H1 (cell line): ENCODE measurements around the gene RAB6D. TPM values are rescaled to one million over a fixed set of nuclear protein-coding genes. Genes with fewer than 3 reads are reported as not detected.
"Not testable (repeated sequence)": the region's sequence is repeated elsewhere in the genome, so short reads cannot be mapped to it uniquely, and the experiment has no call there.

Source experiments
- CTCF ChIA-PET: fragments of 300-600 bp; sonication (Branson Sonifier 250); formaldehyde crosslinking; loops from one replicate; lab custom pipeline; 2021; ENCODE audit not compliant: partially characterized antibody; lab: Charles Lee
- POLR2A ChIA-PET: fragments of 300-600 bp; sonication (Branson Sonifier 250); formaldehyde crosslinking; loops from one replicate; lab custom pipeline; 2021; ENCODE audit warnings: inconsistent platforms; ENCODE audit not compliant: partially characterized antibody; lab: Charles Lee
- DNase-seq, 2 experiments: peaks; one replicate each; pipeline versions ENCODE4 v3.0.0 to v3.0.0-alpha.2; 2010 to 2022; ENCODE audit warnings: low spot score in 2 of 2, low read depth in 1 of 2, mixed read lengths in 1 of 2
- FAIRE-seq: peaks from 2 replicates; lab custom pipeline; 2011; peaks lifted over from hg19 to GRCh38; lab: Jason Lieb, UNC
- H2AFZ ChIP-seq: 2 replicates; pipeline ENCODE4 v1.8.1; 2012; ENCODE audit warnings: low read length, inconsistent platforms
- H2AK5ac ChIP-seq: 2 replicates; pipeline ENCODE4 v1.6.1; 2013; ENCODE audit warnings: low read depth, low read length
- H2BK120ac ChIP-seq: replicated peaks from 2 replicates; pipeline ENCODE3; 2013; ENCODE audit warnings: low read depth, low read length, inconsistent platforms
- H2BK12ac ChIP-seq: 2 replicates; pipeline ENCODE4 v1.6.1; 2013; ENCODE audit warnings: low read depth, low read length
- H2BK15ac ChIP-seq: 2 replicates; pipeline ENCODE4 v1.6.1; 2013; ENCODE audit warnings: low read length
- H2BK20ac ChIP-seq: 2 replicates; pipeline ENCODE4 v1.6.1; 2013; ENCODE audit warnings: low read length
- H2BK5ac ChIP-seq: 2 replicates; pipeline ENCODE4 v1.6.1; 2013; ENCODE audit warnings: low read depth, low read length
- H3K14ac ChIP-seq: 2 replicates; pipeline ENCODE4 v1.6.1; 2013; ENCODE audit warnings: inconsistent platforms; ENCODE audit not compliant: insufficient read length
- H3K18ac ChIP-seq: 2 replicates; pipeline ENCODE4 v1.6.1; 2013; ENCODE audit warnings: low read length; ENCODE audit errors: extremely low read depth
- H3K23ac ChIP-seq: 2 replicates; pipeline ENCODE4 v1.6.1; 2013; ENCODE audit warnings: inconsistent platforms; ENCODE audit not compliant: insufficient read length
- H3K23me2 ChIP-seq: 2 replicates; pipeline ENCODE4 v1.6.1; 2013; ENCODE audit warnings: low read depth, low read length
- H3K27ac ChIP-seq: 2 replicates; pipeline ENCODE4 v1.6.1; 2011; ENCODE audit warnings: low read depth, low read length, inconsistent platforms
- H3K27me3 ChIP-seq, 4 experiments: replicated peaks in 1 of 4; 1 replicate in 1 of 4; 2 replicates in 3 of 4; pipeline versions ENCODE4 v1.6.1 to v1.8.1; 2011 to 2013; ENCODE audit warnings: low read length in 3 of 4, mild to moderate bottlenecking in 3 of 4, inconsistent platforms in 2 of 4, mixed read lengths in 2 of 4, moderate library complexity in 1 of 4; ENCODE audit not compliant: control insufficient read depth in 3 of 4, insufficient read depth in 3 of 4; ENCODE audit errors: extremely low read depth in 1 of 4
- H3K36me3 ChIP-seq, 4 experiments: 2 replicates each; pipeline versions ENCODE4 v1.6.1 to v1.8.1; 2011 to 2013; ENCODE audit warnings: mild to moderate bottlenecking in 4 of 4, low read length in 3 of 4, moderate library complexity in 2 of 4, control low read depth in 1 of 4, inconsistent platforms in 1 of 4; ENCODE audit not compliant: insufficient read depth in 4 of 4, control insufficient read depth in 2 of 4
- H3K4ac ChIP-seq: replicated peaks from 2 replicates; pipeline ENCODE3; 2013; ENCODE audit warnings: low read length, low read depth, mixed read lengths, inconsistent platforms; ENCODE audit not compliant: insufficient read length
- H3K4me1 ChIP-seq, 4 experiments: replicated peaks in 1 of 4; 1 replicate in 1 of 4; 2 replicates in 3 of 4; pipeline versions ENCODE4 v1.6.1 to v1.8.1; 2011 to 2013; ENCODE audit warnings: low read length in 3 of 4, inconsistent platforms in 2 of 4, mixed read lengths in 1 of 4; ENCODE audit not compliant: insufficient read depth in 4 of 4, control insufficient read depth in 3 of 4
- H3K4me2 ChIP-seq, 2 experiments: 2 replicates each; pipeline versions ENCODE4 v1.6.1 to v1.8.1; 2011 to 2013; ENCODE audit warnings: low read depth in 2 of 2, low read length in 2 of 2, control low read depth in 1 of 2, inconsistent platforms in 1 of 2, mild to moderate bottlenecking in 1 of 2; ENCODE audit not compliant: insufficient read depth in 1 of 2
- H3K4me3 ChIP-seq, 4 experiments: fragments of 200-600, 300-600 bp in 1 of 4; sonication (generic), shearing (Covaris generic), sonication (Bioruptor Twin) in 1 of 4; 2 replicates each; pipeline versions ENCODE4 v1.5.1 to v1.8.1; 2011 to 2016; ENCODE audit warnings: low read length in 4 of 4, low read depth in 3 of 4, control low read depth in 2 of 4, inconsistent platforms in 2 of 4, mild to moderate bottlenecking in 2 of 4, mixed read lengths in 1 of 4, moderate library complexity in 1 of 4; ENCODE audit not compliant: insufficient read depth in 2 of 4; ENCODE audit errors: extremely low read depth in 1 of 4
- H3K56ac ChIP-seq: replicated peaks from 2 replicates; pipeline ENCODE3; 2013; ENCODE audit warnings: low read depth, mild to moderate bottlenecking, mixed read lengths, low read length, inconsistent platforms; ENCODE audit not compliant: insufficient read length
- H3K79me1 ChIP-seq: 2 replicates; pipeline ENCODE4 v1.6.1; 2013; ENCODE audit warnings: low read depth, low read length, control low read depth
- H3K79me2 ChIP-seq, 2 experiments: 2 replicates each; pipeline versions ENCODE4 v1.6.1 to v1.8.1; 2012 to 2013; ENCODE audit warnings: low read length in 2 of 2, mild to moderate bottlenecking in 2 of 2, inconsistent platforms in 1 of 2; ENCODE audit not compliant: insufficient read depth in 2 of 2, control insufficient read depth in 1 of 2
- H3K9ac ChIP-seq, 4 experiments: replicated peaks in 1 of 4; 1 replicate in 1 of 4; 2 replicates in 3 of 4; pipeline versions ENCODE4 v1.6.1 to v1.8.1; 2011 to 2013; ENCODE audit warnings: low read depth in 3 of 4, low read length in 3 of 4, control low read depth in 2 of 4, mild to moderate bottlenecking in 2 of 4, moderate library complexity in 2 of 4, inconsistent platforms in 1 of 4; ENCODE audit errors: extremely low read depth in 1 of 4
- H3K9me3 ChIP-seq, 2 experiments: 2 replicates each; pipeline versions ENCODE4 v1.6.1 to v1.8.1; 2012 to 2013; ENCODE audit warnings: mild to moderate bottlenecking in 2 of 2, moderate library complexity in 2 of 2, control low read depth in 1 of 2, inconsistent platforms in 1 of 2, low read depth in 1 of 2, low read length in 1 of 2, mixed read lengths in 1 of 2; ENCODE audit not compliant: insufficient read depth in 2 of 2
- H4K20me1 ChIP-seq, 2 experiments: replicated peaks in 1 of 2; 2 replicates each; pipeline versions ENCODE3 to v1.8.1; 2011 to 2013; ENCODE audit warnings: inconsistent platforms in 2 of 2, low read length in 2 of 2, mild to moderate bottlenecking in 1 of 2; ENCODE audit not compliant: insufficient read depth in 2 of 2, control insufficient read depth in 1 of 2
- H4K5ac ChIP-seq: 2 replicates; pipeline ENCODE4 v1.6.1; 2013; ENCODE audit warnings: low read length, low read depth, mixed read lengths, inconsistent platforms; ENCODE audit not compliant: insufficient read length
- H4K8ac ChIP-seq: 2 replicates; pipeline ENCODE4 v1.8.0; 2013; ENCODE audit warnings: mild to moderate bottlenecking, moderate library complexity, low read length, inconsistent platforms; ENCODE audit not compliant: insufficient read depth; ENCODE audit errors: extremely low read depth
- H4K91ac ChIP-seq: replicated peaks from 2 replicates; pipeline ENCODE3; 2013; ENCODE audit warnings: low read length, mixed read lengths, inconsistent platforms; ENCODE audit not compliant: insufficient read length
- EZH2 ChIP-seq: fragments of 200-600 bp; sonication (generic); IDR thresholded peaks from 2 replicates; pipeline ENCODE4 v1.7.1; 2012; ENCODE audit warnings: low read depth, mild to moderate bottlenecking, moderate library complexity, low read length, inconsistent platforms; ENCODE audit not compliant: severe bottlenecking
- KDM4A ChIP-seq: IDR thresholded peaks from one replicate; pipeline ENCODE4 v1.7.1; 2012; ENCODE audit warnings: low read depth, mild to moderate bottlenecking, moderate library complexity, low read length, inconsistent platforms; ENCODE audit not compliant: severe bottlenecking
- SUZ12 ChIP-seq: fragments of 200-600 bp; sonication (generic); IDR thresholded peaks from 2 replicates; pipeline ENCODE4 v1.6.1; 2012; ENCODE audit warnings: mild to moderate bottlenecking, inconsistent platforms, low read length, moderate library complexity, mixed read lengths
- WGBS, 2 experiments: shearing (Covaris generic) in 1 of 2; methylation state at CpG; one replicate each; pipeline versions ENCODE4 v1.1.6 to v1.1.7; 2013 to 2015; ENCODE audit warnings: low lambda C conversion rate in 2 of 2, mixed read lengths in 2 of 2, inconsistent platforms in 1 of 2, low coverage in 1 of 2, missing lambda C conversion rate in 1 of 2; ENCODE audit not compliant: insufficient replicate concordance in 2 of 2, insufficient coverage in 1 of 2, insufficient read length in 1 of 2; ENCODE audit errors: extremely low coverage in 1 of 2, missing lambda C conversion rate in 1 of 2; 5-methylcytosine and 5-hydroxymethylcytosine counted together
- long read RNA-seq, 2 experiments: library from RNA in 1 of 2; library from capped mRNA in 1 of 2; stranded (forward); transcript quantifications; one replicate each; pipeline ENCODE4 v2.0.0, GENCODE V29; 2021; ENCODE audit warnings: inconsistent platforms in 1 of 2
- polyA minus RNA-seq, 3 experiments: library from RNA; depleted of rRNA, polyadenylated mRNA; stranded (reverse); fragments of >200 nt; gene quantifications; 1 replicate in 2 of 3; 2 replicates in 1 of 3; pipeline ENCODE4 v1.2.3, GENCODE V29; 2011
- polyA plus RNA-seq, 7 experiments: library from polyadenylated mRNA; depleted of rRNA in 3 of 7; stranded (reverse) in 5 of 7; unstranded in 2 of 7; fragments of >200 nt in 5 of 7; fragments of 200-250 nt in 2 of 7; gene quantifications; 1 replicate in 5 of 7; 2 replicates in 1 of 7; 4 replicates in 1 of 7; pipeline versions ENCODE4 v1.2.1 to v1.2.3, GENCODE V29; 2011 to 2013; ENCODE audit warnings: missing spikeins in 2 of 7, mixed read lengths in 2 of 7
- total RNA-seq: library from RNA; stranded (reverse); fragmentation: NEBNext Ultra II Directional; extraction: Animal tissue kit (Norgen Biotek cat#: 25700); gene quantifications from 2 replicates; pipeline ENCODE4 v1.2.1, GENCODE V29; 2021

Gene RAB6D
- total RNA-seq = 0.17 and 0.22 TPM in 2 replicates
- 0.05 and 0.06 TPM in 2 replicates for polyA plus RNA-seq (2011; rRNA removed)
- polyA plus RNA-seq (2011; cell fraction: cytosol; rRNA removed) = 0.05 TPM
- polyA plus RNA-seq (2011; cell fraction: nucleus; rRNA removed) = not detected
- 0.05 to 0.10 TPM in 2 of 4 replicates, not detected in the others for polyA plus RNA-seq (2012, experiment 1 of 2)
- not detected for polyA plus RNA-seq (2012, experiment 2 of 2)
- polyA plus RNA-seq (2013, experiment 1 of 2) = 0.02 TPM
- 0.02 TPM for polyA plus RNA-seq (2013, experiment 2 of 2)
- 0.07 and 0.13 TPM in 2 replicates for polyA minus RNA-seq (2011; rRNA and poly(A)+ RNA removed)
- not detected for polyA minus RNA-seq (2011; cell fraction: cytosol; rRNA and poly(A)+ RNA removed)
- polyA minus RNA-seq (2011; cell fraction: nucleus; rRNA and poly(A)+ RNA removed) = not detected
- long read RNA-seq, experiment 1 = 0 reads
- long read RNA-seq, experiment 2 = 0 reads

- H3K23me2 ChIP-seq, H2BK5ac ChIP-seq, H2AFZ ChIP-seq, H2BK15ac ChIP-seq, H3K4me1 ChIP-seq, H4K5ac ChIP-seq, H4K91ac ChIP-seq, H4K8ac ChIP-seq, H3K36me3 ChIP-seq, H3K27ac ChIP-seq, H2BK12ac ChIP-seq, H3K79me2 ChIP-seq, H3K79me1 ChIP-seq, H2AK5ac ChIP-seq, H2BK120ac ChIP-seq, H3K18ac ChIP-seq, H3K4ac ChIP-seq, H2BK20ac ChIP-seq, POLR2A ChIA-PET, H3K9me3 ChIP-seq, H3K14ac ChIP-seq, H3K23ac ChIP-seq, H3K56ac ChIP-seq, FAIRE-seq, H3K9ac ChIP-seq, H4K20me1 ChIP-seq: not testable (repeated sequence)
- Histone ChIP-seq H3K27me3 (peaks cover 0 to 10% (median 3%) of the 10 kb centered on the region in 4 experiments; a peak in 5 of 7 replicates), H3K4me2 (peak within 1 kb of the TSS; percentile 62 to 69), H3K4me3 (peak within 1 kb of the TSS; percentile 24 to 56 (median 32); a peak in 6 of 8 replicates)
- CTCF ChIA-PET = interaction anchor here (0.6 kb wide), 1 partner anchor 57 kb away, joined by 3 read pairs; no protein-coding TSS in a partner anchor
- TF ChIP-seq SUZ12 = peak; percentile 58
- TF ChIP-seq KDM4A = peak; percentile 53
- peak; percentile 51 for TF ChIP-seq EZH2
- 3% methylated on average over 30 of the region's 50 CpGs; no CpG with 5 or more reads in 1 of the 2 experiments for WGBS, 2 experiments
- peak; percentile 10 to 77 for DNase-seq
Observed at GRCh38 chr2:131363703-131364186, at the start of gene RAB6D. TSS of gene RAB6D (minus strand) at chr2:131364168. CDS start at chr2:131363720, 448 bp downstream.
